Fibroblast of skin of left biceps (primary cell): ENCODE data around the gene SHC2.
"Not testable (repeated sequence)": the region's sequence is repeated elsewhere in the genome, so short reads cannot be mapped to it uniquely, and the experiment has no call there.

Experiments
- DNase-seq, 2 experiments: peaks; one replicate each; pipeline ENCODE4 v3.0.0-alpha.2; 2013; ENCODE audit warnings: low read depth in 2 of 2

Gene SHC2

GRCh38 chr19:408441-408901 is 52.4 kb downstream of the SHC2 start:
- no peak for DNase-seq

GRCh38 chr19:407511-408440 is 53.1 kb downstream of the SHC2 start:
- no peak for DNase-seq

GRCh38 chr19:406971-407510 is 53.8 kb downstream of the SHC2 start:
- no peak for DNase-seq

GRCh38 chr19:406135-406781 is 54.6 kb downstream of the SHC2 start:
- DNase-seq: no peak

GRCh38 chr19:405121-405965 is 55.5 kb downstream of the SHC2 start:
- no peak for DNase-seq

- no peak for DNase-seq
These were observed 57.4 kb downstream of the SHC2 start for GRCh38 chr19:403221-404027.

- no peak for DNase-seq
These were observed 58.0 kb downstream of the SHC2 start for GRCh38 chr19:402786-403185.

GRCh38 chr19:401866-402511 is 58.8 kb downstream of the SHC2 start:
- no peak for DNase-seq

GRCh38 chr19:400976-401865 is 59.6 kb downstream of the SHC2 start:
- DNase-seq: no peak

GRCh38 chr19:399370-399769 is 61.5 kb downstream of the SHC2 start:
- no peak for DNase-seq

GRCh38 chr19:398719-399118 is 62.1 kb downstream of the SHC2 start:
- DNase-seq: no peak

GRCh38 chr19:397941-398706 is 62.7 kb downstream of the SHC2 start:
- DNase-seq: no peak

GRCh38 chr19:397321-397720 is 63.5 kb downstream of the SHC2 start:
- no peak for DNase-seq

GRCh38 chr19:395467-395866 is 65.4 kb downstream of the SHC2 start:
- DNase-seq: no peak

- not testable (repeated sequence) for DNase-seq
These were observed 66.0 kb downstream of the SHC2 start for GRCh38 chr19:394857-395256.

- not testable (repeated sequence) for DNase-seq
These were observed 67.3 kb downstream of the SHC2 start for GRCh38 chr19:393560-393959.

GRCh38 chr19:392375-392970 is 68.4 kb downstream of the SHC2 start:
- no peak for DNase-seq

GRCh38 chr19:391726-392374 is 69.0 kb downstream of the SHC2 start:
- DNase-seq: no peak
